Measurements from ENCODE around the gene MEGF6. TPM values are rescaled to one million over a fixed set of nuclear protein-coding genes. Genes with fewer than 3 reads are reported as not detected.

Gene MEGF6
- total RNA-seq, 1 donor from 2014 or later, result 6.4 TPM

DNA sequence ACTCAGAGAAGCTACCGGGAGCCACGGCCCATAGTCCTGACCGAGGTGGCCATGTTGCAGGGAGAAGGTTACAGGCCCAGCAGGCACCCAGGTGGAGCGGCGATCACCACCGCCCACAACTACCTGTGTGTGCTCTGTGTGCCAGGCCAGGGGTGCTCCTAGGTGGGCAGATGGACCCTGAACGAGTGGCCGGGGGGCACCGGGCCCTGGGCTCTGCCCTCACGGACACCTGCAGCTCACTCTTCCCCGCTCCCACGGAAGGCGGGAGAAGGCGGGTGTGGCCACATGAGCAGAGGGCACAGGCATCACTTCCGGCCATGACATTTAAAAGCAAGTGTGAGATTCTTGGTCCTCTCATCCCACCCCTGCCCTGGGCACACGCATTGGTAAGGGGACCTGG lies 73.9 kb downstream of the MEGF6 start:
- no peak for DNase-seq

DNA sequence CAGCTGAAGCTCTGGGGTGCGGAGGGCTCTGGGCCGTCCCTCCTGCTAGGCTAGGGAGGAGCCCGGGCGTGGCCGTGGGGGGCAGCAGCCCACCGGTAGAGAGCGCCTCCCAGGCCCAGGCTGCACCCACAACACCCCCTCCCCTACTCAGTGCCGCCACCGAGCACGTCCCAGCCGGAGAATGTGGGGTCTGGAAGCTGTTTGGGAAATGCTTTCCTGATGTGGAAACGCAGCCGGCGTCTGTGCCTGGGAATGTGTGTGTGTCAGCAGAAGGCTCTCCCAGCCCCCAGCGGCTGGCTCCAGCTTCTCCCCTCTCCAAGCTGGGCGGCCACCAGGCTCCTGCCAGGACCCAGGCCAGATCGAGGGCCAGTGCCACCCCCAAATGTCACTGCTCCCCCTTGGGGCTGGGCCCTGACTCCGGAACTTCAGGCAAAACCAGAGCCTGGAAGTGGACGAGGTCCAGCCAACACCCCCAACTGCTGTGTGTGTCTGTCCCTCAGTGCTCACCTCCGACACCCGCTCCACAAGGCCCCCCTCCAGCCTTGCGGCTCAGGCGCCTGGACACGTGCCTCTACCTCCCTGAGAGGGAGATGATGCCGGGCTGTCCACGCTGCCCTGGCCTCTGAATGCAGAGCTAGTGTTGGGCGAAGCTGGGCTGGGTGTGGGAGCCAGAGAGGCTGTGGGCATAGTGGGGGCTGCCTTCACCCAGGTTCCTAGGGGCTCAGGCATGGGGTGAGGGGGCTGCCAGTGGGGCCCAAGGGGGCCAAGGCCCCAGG lies 74.7 kb downstream of the MEGF6 start:
- DNase-seq, result no peak

DNA sequence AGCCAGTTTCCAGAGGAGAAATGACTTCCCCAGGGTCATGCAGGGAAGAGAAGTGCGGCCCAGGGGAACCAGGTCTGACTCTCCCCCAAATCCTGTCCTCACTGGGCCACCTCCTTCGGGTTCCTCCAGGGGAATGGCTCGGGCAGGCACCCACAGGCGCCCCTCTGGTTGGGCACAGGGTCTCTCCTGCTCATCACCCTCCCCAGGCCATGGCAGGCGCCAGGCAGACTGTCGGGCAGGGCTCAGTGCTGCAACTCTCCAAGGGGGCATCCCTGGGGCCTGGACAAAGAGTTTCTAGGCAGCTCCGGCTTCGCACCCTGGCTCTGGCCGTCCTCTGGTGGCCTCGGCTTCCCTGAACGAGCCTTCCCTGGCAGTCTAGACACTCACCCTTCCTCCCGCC lies 75.6 kb downstream of the MEGF6 start:
- no peak for DNase-seq

DNA sequence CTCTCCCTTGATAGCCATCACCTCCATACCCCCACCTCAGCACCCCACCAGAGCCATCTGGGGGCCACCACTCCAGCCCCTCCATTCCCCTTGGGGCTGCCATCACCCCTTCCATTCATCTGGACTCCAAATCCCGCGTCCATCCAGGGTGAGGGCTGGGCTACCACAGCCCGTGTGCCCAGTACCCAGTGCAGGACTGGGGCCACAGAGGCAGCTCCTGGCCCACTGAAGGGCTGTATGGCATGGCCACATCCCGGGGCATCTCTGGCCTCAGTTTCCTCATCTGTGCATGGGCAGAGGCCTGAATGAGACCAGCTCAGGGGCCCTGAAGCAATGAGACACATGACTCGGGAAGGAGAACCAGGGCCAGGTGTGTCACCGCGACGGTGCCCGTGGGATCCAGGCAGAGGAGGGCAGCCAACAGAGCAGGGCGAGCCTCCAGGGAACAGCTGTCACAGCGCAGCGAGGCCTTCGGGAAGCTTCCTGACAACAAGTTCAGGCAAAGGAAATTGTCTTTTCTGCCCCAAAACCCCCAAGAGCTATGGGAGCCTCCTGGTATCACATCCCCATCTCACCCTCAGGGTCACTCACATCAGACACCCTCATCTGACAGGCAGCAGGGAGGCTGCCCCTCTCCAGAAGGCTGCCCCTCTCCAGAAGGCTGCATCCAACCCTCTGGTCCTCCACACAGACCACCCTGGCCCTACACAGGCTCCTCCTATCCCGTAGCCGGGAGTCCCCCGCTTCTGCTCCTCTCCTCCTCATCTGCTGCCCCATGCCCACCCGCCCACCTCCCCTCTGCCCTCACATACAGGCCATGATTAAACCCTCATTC lies 76.3 kb downstream of the MEGF6 start:
- DNase-seq, result no peak

DNA sequence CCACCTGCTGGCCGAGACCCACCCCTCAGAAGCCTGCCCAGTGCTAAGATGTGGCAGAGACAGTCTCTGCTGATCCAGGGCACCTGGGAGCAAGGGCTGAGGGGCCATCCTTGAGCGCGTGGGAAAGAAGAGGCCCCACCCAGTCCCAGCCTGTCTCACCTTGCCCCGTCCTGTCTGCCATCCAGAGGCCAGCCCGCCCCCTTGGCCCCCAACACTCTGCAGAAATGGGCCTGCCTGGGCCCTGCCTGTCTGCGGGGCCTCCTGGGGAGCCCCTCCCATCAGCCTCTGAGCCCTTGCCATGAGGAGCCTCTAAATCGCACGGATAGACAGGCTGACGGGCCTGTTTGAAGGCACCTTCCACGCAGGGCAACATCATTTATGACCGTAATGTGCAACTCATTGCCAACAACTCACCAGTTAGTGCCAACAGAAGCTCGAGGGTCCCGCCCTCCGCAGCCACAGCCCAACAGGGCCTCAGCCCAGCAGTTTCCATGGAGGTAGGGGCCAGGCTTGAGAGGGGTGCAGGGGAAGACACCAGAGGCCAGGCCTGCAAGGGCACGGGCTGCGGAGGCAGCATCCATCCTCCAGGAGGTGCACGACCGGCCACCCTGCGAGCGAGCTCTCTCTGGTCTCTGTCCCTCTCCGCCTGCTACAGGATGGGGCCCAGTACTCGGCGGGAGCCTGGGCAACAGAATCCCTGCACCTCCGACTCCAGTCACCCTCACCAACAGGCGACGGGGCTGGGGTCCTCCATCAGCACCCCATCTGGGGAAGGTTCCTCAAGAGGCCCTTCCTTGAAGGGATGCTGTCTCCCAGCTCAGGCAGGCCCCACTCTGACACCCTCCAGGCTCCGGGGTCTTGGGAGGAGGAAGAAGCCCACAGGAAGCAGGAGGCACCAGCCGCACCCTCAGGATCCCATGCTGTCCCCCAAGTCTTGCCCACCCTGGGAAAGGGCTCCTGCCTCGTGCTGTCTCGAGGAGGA lies 78.0 kb downstream of the MEGF6 start:
- no peak for DNase-seq

DNA sequence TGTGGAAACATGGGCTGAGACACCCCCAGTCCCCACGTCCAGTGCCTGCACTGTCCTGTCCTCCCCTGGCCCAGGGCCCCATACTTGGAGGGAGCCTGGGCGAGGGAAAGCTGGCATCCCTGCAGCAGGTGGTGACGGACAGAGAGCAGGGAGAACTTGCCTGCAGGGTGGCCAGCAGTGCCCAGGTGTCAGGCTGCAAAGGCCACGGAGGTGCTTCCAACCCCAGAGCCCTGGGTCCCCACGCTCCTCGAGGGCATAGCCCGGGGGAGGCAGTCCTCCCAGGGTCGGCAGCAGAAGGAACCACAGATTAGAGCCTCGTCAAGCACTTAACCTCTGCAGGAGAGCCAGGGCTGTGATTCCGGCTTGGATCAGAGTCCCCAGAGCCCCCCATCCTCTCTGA lies 79.4 kb downstream of the MEGF6 start:
- DNase-seq, result no peak

DNA sequence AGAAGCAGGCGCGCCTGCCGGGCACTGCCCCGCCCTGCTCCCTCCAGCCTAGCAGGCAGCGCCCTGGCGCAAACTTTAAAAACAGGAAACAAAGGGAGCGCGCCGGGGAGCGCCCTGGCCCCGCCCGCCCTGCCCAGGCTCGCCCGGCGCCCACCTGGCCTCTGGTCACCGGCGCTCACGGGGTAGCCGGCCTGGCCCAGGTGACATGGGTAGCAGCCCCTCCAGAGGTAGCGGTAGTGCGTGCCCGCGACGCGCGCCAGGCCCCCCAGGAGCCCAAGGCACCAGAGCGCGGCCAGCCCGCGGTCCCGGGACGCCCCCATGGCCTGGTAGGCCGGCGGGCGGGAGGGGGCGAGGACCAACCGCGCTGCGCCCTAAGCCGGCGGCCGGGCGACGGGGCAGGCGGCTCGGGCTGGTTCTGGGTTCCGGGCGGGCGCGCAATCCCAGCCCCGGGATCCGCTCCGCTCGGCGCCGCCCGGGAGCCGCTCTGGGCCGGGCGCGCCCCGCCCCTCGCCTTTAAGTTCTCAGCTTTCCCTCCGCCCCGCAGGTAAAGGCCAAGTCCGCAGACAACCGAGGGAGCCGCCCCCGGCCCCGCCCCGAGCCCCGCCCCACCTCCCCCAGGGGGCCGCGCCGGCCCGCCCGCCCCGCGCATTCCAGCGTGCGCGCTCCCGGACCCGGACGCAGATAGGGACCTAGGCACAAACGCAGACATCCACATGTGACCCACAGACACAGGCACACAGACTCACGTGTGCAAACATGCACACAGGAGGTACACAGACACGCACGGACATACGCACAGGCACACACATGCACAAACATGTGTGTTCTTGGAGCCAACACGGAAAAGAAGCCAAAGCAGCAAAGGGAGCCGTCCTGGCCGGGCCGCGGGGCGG lies 80.1 kb downstream of the MEGF6 start:
- DNase-seq, result peak; percentile 37

DNA sequence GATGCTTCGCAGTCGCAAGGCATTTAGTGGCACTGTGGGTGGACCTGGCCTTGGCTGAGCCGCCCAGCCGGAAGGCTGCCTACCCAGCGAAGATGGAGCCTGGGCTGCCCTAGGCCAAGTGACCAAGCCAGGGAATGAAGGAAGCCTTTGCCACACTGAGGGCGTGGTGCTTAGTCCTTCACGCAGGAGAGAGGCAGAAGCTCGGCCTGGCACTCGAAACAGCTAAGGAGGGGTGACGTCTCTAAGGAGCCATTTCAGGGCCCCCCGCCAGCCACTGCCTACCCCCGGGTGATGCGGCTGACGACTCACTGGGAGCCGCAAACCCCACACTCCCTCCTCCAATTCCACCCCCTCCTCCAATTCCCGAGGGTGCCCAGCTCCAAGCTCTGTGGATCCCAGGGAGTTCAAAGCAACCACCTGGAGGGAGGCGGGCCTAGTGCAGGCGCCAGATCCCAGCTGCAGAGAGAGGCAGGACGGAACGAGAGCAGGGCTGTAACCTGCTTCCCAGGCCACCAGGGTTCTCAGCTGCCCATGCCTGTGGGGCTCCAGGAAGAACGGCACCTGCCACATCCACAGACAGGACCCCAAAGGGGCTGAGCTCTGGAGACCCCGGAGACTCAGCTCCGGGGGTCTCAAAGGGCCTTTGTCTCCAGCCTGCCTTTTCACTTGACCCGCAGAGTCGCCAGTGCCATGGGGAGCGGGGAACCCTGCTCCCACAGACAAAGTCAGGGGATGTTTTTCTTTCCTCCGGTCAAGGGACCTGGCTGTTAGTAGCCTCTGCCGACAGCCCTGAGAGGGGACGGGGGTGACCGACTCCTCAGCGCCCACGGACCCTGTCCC lies 81.0 kb downstream of the MEGF6 start:
- no peak for DNase-seq

DNA sequence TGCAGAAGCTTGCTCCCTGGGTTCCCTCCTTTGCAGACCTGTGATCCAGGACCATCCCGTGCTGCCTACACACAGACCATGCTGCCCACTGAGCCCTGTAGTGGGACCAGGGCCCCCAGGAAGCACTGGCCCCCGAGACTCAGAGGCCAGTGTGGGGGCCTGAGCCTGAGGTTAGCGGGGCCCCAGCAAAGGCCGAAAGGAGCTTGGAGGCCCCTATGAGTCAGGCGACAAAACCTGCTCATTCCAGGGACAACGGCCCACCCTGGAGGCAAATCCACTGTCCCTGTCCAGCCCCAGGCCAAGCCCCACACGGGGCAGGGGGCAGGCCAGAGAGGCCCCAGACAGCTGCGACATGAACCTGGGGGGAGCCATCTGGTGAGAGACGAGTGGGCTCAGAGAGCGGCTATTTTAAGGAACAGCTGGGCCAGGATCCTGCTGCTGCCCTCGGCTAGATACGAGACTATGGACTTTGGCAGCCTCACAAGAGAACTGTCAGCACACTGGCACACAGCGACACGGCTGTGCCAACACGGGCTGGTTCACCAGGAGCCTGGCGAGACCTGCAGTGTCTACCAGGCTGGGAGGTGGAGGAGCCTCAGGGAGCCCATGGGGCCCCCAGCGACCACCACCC lies 82.1 kb downstream of the MEGF6 start:
- DNase-seq, result no peak

DNA sequence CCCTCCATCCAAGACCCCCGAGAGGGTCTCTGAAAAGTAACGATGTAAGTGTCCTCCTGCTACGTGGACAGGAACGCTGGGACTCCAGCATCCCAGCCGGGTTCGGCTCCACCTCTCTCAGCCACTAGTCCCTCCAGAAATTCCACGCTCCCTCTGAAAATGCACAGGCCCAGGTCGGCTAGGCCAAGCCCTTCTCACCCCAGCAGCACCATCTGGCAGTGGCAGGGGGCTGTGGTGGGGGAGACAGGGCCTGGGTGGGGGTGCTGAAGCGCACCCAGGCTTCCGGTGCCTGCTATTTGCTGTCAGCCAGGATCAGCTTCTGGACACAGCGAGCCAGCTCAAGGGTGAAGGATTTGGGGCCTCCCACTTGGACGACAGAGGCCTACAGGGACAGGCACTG lies 83.5 kb downstream of the MEGF6 start:
- no peak for DNase-seq

DNA sequence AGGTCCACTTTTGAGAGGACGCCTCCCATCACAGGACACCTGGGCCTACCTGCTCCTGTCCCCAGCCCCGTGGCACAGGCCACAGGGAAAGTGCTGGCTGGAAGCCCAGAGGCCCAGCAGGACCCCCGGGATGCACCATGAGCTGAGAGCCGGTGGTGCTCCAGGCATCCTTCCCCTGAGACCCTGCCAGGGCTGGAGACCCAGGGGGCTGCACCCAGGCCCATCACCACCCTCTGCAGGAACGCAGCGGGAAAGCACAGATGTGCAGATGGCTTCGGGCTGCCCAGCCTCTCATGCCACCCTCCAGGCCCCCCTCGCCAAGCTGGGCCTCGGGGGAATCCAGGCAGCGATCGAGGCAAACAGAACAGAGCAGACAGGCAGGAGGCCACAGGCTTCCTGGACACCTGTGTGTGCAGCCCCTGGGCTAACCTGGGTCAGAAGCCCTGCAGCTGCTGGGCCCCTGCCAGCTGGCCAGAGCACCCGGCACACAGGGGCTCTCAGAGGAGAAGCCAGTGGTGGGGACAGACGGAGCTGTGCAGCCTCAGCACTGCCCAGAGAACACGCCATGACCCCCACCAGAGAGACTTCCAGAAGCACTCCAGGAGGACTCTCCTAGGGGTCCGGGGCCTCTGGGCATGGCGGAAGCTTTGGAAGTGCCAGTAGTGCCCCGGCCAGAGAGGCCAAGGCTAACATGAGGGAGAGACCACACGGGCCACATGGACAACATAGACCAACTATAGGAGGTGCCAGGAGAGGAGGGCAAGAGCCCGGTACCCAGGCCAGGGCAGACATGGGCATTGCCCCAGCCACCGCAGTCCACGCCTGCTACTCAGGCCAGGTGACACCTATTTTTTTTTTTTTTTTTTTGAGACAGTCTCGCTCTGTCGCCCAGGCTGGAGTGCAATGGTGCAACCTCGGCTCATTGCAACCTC lies 85.5 kb downstream of the MEGF6 start:
- no peak for DNase-seq

DNA sequence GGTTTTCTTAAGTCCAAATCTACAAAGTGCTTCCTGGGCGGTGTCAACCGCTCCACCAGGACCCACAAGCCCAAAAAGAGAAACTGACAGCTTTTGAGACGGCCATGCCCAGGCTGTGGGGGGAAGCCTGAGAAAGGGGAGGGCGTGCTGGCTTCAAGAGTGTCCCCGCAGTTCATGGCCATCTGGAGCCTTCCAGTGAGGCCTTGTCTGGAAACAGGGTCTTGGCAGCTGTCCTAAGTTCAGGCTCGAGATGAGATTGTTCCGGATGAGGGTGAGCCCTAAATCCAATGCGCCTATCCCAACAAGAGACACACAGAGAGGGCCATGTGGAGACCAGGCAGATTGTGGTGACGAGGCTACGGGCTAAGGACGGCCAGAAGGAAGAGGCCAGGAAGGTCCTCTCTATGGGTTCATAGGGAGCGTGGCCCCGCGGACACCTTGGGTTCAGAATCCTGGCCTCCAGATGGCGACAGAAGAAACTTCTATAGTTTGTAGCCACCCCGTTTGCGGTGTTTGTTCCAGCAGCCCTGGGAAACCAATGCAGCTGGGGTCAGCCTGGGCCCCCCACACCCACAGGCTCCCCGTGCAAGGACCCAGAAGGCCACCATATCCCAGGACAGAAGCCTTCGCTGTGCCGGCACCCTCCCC lies 86.6 kb downstream of the MEGF6 start:
- no peak for DNase-seq

DNA sequence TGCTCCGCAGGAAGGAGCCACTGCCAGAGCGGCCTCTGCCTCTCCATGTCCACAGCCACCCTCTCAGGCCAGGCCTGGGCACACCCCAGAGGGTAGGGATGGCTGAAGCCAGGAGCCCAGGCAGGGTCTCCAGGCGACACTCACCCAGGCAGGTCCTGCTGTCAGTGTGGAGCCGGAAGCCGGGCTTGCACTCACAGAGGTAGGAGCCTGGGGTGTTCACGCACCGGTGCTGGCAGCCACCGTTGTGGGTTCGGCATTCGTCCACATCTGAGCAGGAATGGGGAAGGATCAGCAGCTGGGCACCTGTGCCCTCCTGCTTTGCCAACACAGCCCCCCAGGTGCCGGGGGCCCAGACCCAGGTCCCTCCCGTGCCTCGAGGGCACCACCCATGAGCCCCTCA lies 87.3 kb downstream of the MEGF6 start:
- no peak for DNase-seq

DNA sequence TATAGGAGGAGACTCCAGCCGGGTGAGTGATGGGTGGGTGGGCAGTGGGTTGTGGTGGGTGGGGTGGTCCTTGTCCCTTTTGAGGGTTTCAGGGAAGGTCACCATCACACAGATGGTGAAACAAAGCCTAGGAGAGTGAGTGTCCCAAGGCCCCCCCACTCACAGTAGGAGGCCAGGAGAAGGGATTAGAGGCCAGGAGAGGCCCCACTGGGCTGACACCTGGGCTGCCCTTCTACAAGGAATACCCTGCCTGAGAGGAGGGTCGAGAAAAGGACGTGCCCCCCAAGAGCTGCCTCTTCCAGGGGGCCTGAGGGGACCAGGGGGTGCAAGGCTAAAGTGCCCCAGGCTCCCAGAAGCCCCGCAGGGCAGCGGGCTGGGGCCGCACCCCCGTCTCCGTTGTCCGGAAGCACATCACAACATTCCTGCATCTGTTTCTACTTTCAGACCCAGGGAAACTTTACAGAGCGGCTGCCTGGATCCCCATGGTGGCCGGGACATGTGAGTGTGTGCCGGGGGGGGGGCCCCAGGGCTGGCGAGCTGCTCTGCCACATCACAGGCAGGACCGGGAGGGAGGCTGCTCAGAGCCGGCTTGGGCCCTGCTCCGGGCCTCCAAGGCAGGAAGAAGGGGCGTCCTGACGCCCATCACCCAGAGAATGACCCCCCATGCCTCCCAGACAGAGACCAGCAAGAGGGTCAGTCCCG lies 88.6 kb downstream of the MEGF6 start:
- DNase-seq, result no peak

DNA sequence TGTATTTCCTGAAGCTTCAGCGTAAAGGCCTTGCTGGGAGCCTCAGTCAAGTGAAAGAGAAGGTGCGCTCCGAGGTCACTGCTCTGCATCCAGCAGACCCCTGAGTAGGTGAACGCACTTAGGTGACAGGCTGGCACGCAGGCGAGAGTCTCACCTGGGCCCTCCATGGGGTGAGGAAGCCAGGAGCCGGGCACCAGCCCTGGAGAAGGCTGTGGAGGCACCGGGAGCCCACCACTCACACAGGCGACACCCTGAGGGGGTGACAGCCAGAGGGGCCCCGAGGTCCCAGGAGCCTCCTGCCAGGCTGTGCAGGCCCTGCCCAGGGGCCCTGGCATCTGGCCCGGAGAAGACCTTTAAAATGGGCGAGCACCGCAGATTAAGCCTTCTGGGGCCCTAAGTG lies 89.2 kb downstream of the MEGF6 start:
- DNase-seq, result no peak

DNA sequence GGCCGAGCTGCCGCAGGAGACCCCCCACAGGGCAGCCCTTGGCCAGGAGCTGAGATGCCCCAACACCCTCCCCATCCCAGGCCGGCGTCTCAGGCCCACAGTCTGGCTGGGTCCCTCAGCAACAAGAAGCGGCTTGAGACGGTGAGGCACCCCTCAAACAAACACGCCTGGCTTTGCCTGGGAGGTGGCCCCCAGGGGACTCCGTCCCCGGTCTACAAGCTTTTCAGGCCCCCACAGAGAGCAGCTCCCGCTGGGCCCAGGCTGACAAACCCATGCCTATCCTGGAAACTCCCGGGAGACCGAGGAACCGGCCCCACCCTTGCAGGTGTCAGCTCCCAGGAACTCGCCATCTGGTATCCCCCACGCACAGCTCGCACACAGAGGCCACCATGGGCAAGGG lies 89.9 kb downstream of the MEGF6 start:
- no peak for DNase-seq

All from occipital lobe (tissue), 2 donors.